ENCODE data around the gene CFAP161. TPM values are rescaled to one million over a fixed set of nuclear protein-coding genes. Genes with fewer than 3 reads are reported as not detected.

Gene CFAP161
- total and polyA plus RNA-seq, 2 of the 13 experiments (the other 11 are each of a cell fraction or from before 2014, with no cell fraction given) = not detected

- Histone ChIP-seq H3K36me3 (replicated peaks in 1 of 2; ENCODE audit: control insufficient read depth in 1 of 2, insufficient read depth in 2 of 2, low read length in 2 of 2) (no peaks in the 10 kb centered on the region), H3K4me3 (replicated peaks in 1 of 3; ENCODE audit: insufficient read depth in 1 of 3, low read depth in 2 of 3, low read length in 3 of 3) (no peak overlapping the region), H3K9me3 (ENCODE audit: low read length) (no peaks in the 10 kb centered on the region), H3K9ac (ENCODE audit: insufficient read depth, low read depth, low read length) (no peak overlapping the region), H3K4me1 (ENCODE audit: insufficient read depth, low read length) (no peaks in the 10 kb centered on the region), H3K79me2 (ENCODE audit: insufficient read depth, low read length) (no peaks in the 10 kb centered on the region), H3K27me3 (ENCODE audit: control insufficient read depth in 1 of 2, insufficient read depth in 2 of 2, low read length in 2 of 2) (no peaks in the 10 kb centered on the region; a peak in 2 of 5 replicates), H2AFZ (ENCODE audit: low read length) (no peak overlapping the region), H4K20me1 (ENCODE audit: insufficient read depth, low read length) (no peaks in the 10 kb centered on the region), H3K27ac (ENCODE audit: extremely low read length, insufficient read depth, low read length) (no peak overlapping the region), H3K4me2 (ENCODE audit: low read depth, low read length) (no peak overlapping the region)
- no TSS peak for BruUV-seq (replicated peaks)
- FAIRE-seq = no peak
- POLR2A ChIA-PET = no interaction called here
- CTCF ChIA-PET (ENCODE audit: low intra/inter-chr PET ratio, low total read pairs) = no interaction called here
- no peak for TF ChIP-seq MLLT10 (CRISPR knock-in tag; IDR thresholded peaks at IDR 0.05)
- ATAC-seq = no peak
- no peak for DNase-seq (ENCODE audit: low spot score)
- WGBS (ENCODE audit: low lambda C conversion rate) = 36% methylated on average over 6 of the region's 6 CpGs
- in situ Hi-C loops (cut with HindIII; ENCODE audit: extremely low pct_ligation_motif_present, low pct_unique_long_range_greater_than_20kb) (no loop called here), intact Hi-C loops (cut with micrococcal nuclease; ENCODE audit: unreplicated experiment) (loop anchor here (10.0 kb wide), 1 partner anchor 653 kb away; no protein-coding TSS in a partner anchor)
Observed at GRCh38 chr15:81111510-81112470, 22.3 kb upstream of the CFAP161 start.

- no peak overlapping the region for H3K4me3 ChIP-seq (replicated peaks in 1 of 3; ENCODE audit: insufficient read depth in 1 of 3, low read depth in 2 of 3, low read length in 3 of 3)
- no peaks in the 10 kb centered on the region for H3K79me2 ChIP-seq (ENCODE audit: insufficient read depth, low read length)
- ATAC-seq (no peak), FAIRE-seq (no peak), DNase-seq (ENCODE audit: low spot score) (no peak)
- H4K20me1 ChIP-seq (ENCODE audit: insufficient read depth, low read length) = no peaks in the 10 kb centered on the region
- WGBS (ENCODE audit: low lambda C conversion rate) = 2% methylated on average over 3 of the region's 3 CpGs
- peaks cover 0 to 5% of the 10 kb centered on the region in 2 experiments; a peak in 4 of 5 replicates for H3K27me3 ChIP-seq (ENCODE audit: control insufficient read depth in 1 of 2, insufficient read depth in 2 of 2, low read length in 2 of 2)
- BruUV-seq (replicated peaks) = no TSS peak
- H3K4me1 ChIP-seq (ENCODE audit: insufficient read depth, low read length) = no peaks in the 10 kb centered on the region
- H2AFZ ChIP-seq (ENCODE audit: low read length) = no peak overlapping the region
- intact Hi-C loops (cut with micrococcal nuclease; ENCODE audit: unreplicated experiment) (loop anchor here (10.0 kb wide), 1 partner anchor 652 kb away; no protein-coding TSS in a partner anchor), in situ Hi-C loops (cut with HindIII; ENCODE audit: extremely low pct_ligation_motif_present, low pct_unique_long_range_greater_than_20kb) (no loop called here)
- POLR2A ChIA-PET = no interaction called here
- H3K9ac ChIP-seq (ENCODE audit: insufficient read depth, low read depth, low read length) = no peak overlapping the region
- H3K36me3 ChIP-seq (replicated peaks in 1 of 2; ENCODE audit: control insufficient read depth in 1 of 2, insufficient read depth in 2 of 2, low read length in 2 of 2) = no peaks in the 10 kb centered on the region
- no peak overlapping the region for H3K27ac ChIP-seq (ENCODE audit: extremely low read length, insufficient read depth, low read length)
- H3K4me2 ChIP-seq (ENCODE audit: low read depth, low read length) = no peak overlapping the region
- CTCF ChIA-PET (ENCODE audit: low intra/inter-chr PET ratio, low total read pairs) = no interaction called here
- no peaks in the 10 kb centered on the region for H3K9me3 ChIP-seq (ENCODE audit: low read length)
- no peak for TF ChIP-seq ZNF615 (CRISPR knock-in tag; IDR thresholded peaks at IDR 0.05; ENCODE audit: borderline replicate concordance)
- no peak for TF ChIP-seq THAP11 (CRISPR knock-in tag; IDR thresholded peaks at IDR 0.05)
- TF ChIP-seq ZSCAN25 (CRISPR knock-in tag; IDR thresholded peaks at IDR 0.05) = no peak
- no peak for TF ChIP-seq KDM5A (IDR thresholded peaks at IDR 0.05; ENCODE audit: borderline replicate concordance, low read length)
- no peak for TF ChIP-seq ZNF543 (CRISPR knock-in tag; IDR thresholded peaks at IDR 0.05)
- TF ChIP-seq ZNF616 (CRISPR knock-in tag; IDR thresholded peaks at IDR 0.05; ENCODE audit: low read depth) = no peak
- no peak for TF ChIP-seq NR1H2 (CRISPR knock-in tag; IDR thresholded peaks at IDR 0.05; ENCODE audit: borderline replicate concordance, low read depth)
- no peak for TF ChIP-seq DZIP1 (CRISPR knock-in tag; IDR thresholded peaks at IDR 0.05)
- no peak for TF ChIP-seq SATB2 (CRISPR knock-in tag; IDR thresholded peaks at IDR 0.05)
- no peak for TF ChIP-seq ZNF350 (CRISPR knock-in tag; IDR thresholded peaks at IDR 0.05; ENCODE audit: borderline replicate concordance, low read depth)
- no peak for TF ChIP-seq SRSF9 (IDR thresholded peaks at IDR 0.05; ENCODE audit: borderline replicate concordance, insufficient read depth, low read depth, low read length, poor library complexity, severe bottlenecking)
- TF ChIP-seq GATAD2A (CRISPR knock-in tag; IDR thresholded peaks at IDR 0.05) = no peak
- TF ChIP-seq ZNF567 (CRISPR knock-in tag; IDR thresholded peaks at IDR 0.05; ENCODE audit: borderline replicate concordance) = no peak
- no peak for TF ChIP-seq EHMT2 (IDR thresholded peaks at IDR 0.05; ENCODE audit: borderline replicate concordance, low read depth, low read length)
Observed at GRCh38 chr15:81113204-81113657, 20.8 kb upstream of the CFAP161 start.

Measured in HepG2 (cell line).